HEK293 (cell line): ENCODE results near the gene CLK2.

Experiments used
- BCL6B ChIP-seq: fragments of 450-650 bp; formaldehyde crosslinking; IDR thresholded peaks from 2 replicates; pipeline ENCODE4 v1.5.1; 2017; ENCODE audit warnings: missing biosample characterization, missing genetic modification characterization
- EGR2 ChIP-seq: fragments of 450-650 bp; formaldehyde crosslinking; IDR thresholded peaks from 2 replicates; pipeline ENCODE4 v1.5.1; 2016; ENCODE audit warnings: low read depth, missing biosample characterization, missing genetic modification characterization
- FEZF1 ChIP-seq: fragments of 450-650 bp; formaldehyde crosslinking; IDR thresholded peaks from 2 replicates; pipeline ENCODE4 v1.5.1; 2016; ENCODE audit warnings: missing biosample characterization, missing genetic modification characterization
- GLIS1 ChIP-seq: fragments of 450-650 bp; formaldehyde crosslinking; IDR thresholded peaks from 2 replicates; pipeline ENCODE4 v1.5.1; 2016; ENCODE audit warnings: missing biosample characterization, missing genetic modification characterization
- IKZF3 ChIP-seq: fragments of 450-650 bp; IDR thresholded peaks from 2 replicates; pipeline ENCODE4 v1.5.0; 2018; ENCODE audit warnings: missing biosample characterization, mild to moderate bottlenecking, missing genetic modification characterization, moderate library complexity
- KLF16 ChIP-seq: fragments of 450-650 bp; formaldehyde crosslinking; IDR thresholded peaks from 2 replicates; pipeline ENCODE4 v1.5.1; 2017; ENCODE audit warnings: missing biosample characterization, missing genetic modification characterization
- MYNN ChIP-seq: fragments of 450-650 bp; formaldehyde crosslinking; IDR thresholded peaks from 2 replicates; pipeline ENCODE4 v1.5.1; 2016; ENCODE audit warnings: missing biosample characterization, missing genetic modification characterization, borderline replicate concordance
- MZF1 ChIP-seq: fragments of 450-650 bp; formaldehyde crosslinking; IDR thresholded peaks from 2 replicates; pipeline ENCODE4 v1.5.1; 2017; ENCODE audit warnings: missing biosample characterization, missing genetic modification characterization, borderline replicate concordance
- OVOL3 ChIP-seq: fragments of 450-650 bp; formaldehyde crosslinking; IDR thresholded peaks from 2 replicates; pipeline ENCODE4 v1.5.1; 2016; ENCODE audit warnings: missing biosample characterization, missing genetic modification characterization
- PRDM10 ChIP-seq: fragments of 450-650 bp; formaldehyde crosslinking; IDR thresholded peaks from 2 replicates; pipeline ENCODE4 v1.5.1; 2016; ENCODE audit warnings: missing biosample characterization, missing genetic modification characterization
- REST ChIP-seq: fragments of 450-650 bp; formaldehyde crosslinking; IDR thresholded peaks from 2 replicates; pipeline ENCODE4 v1.5.1; 2016; ENCODE audit warnings: missing biosample characterization, missing genetic modification characterization
- TCF7L2 ChIP-seq: IDR thresholded peaks from 2 replicates; pipeline ENCODE4 v1.6.1; 2011; ENCODE audit warnings: low read depth, mild to moderate bottlenecking, inconsistent platforms, low read length, moderate library complexity, borderline replicate concordance
- YY2 ChIP-seq: fragments of 450-650 bp; formaldehyde crosslinking; IDR thresholded peaks from 2 replicates; pipeline ENCODE4 v1.5.1; 2016; ENCODE audit warnings: missing biosample characterization, missing genetic modification characterization
- ZBTB10 ChIP-seq: fragments of 450-650 bp; formaldehyde crosslinking; IDR thresholded peaks from 2 replicates; pipeline ENCODE4 v1.5.1; 2016; ENCODE audit warnings: missing biosample characterization, missing genetic modification characterization
- ZBTB17 ChIP-seq: fragments of 450-650 bp; formaldehyde crosslinking; IDR thresholded peaks from 2 replicates; pipeline ENCODE4 v1.5.1; 2016; ENCODE audit warnings: missing biosample characterization, missing genetic modification characterization
- ZNF140 ChIP-seq: fragments of 450-650 bp; formaldehyde crosslinking; IDR thresholded peaks from 2 replicates; pipeline ENCODE4 v1.5.1; 2016; ENCODE audit warnings: missing biosample characterization, missing genetic modification characterization
- ZNF18 ChIP-seq: fragments of 450-650 bp; formaldehyde crosslinking; IDR thresholded peaks from 2 replicates; pipeline ENCODE4 v1.5.1; 2016; ENCODE audit warnings: missing biosample characterization, missing genetic modification characterization
- ZNF184 ChIP-seq: fragments of 450-650 bp; IDR thresholded peaks from 2 replicates; pipeline ENCODE4 v1.5.1; 2018; ENCODE audit warnings: missing biosample characterization, mild to moderate bottlenecking, missing genetic modification characterization
- ZNF335 ChIP-seq: fragments of 450-650 bp; formaldehyde crosslinking; conservative IDR thresholded peaks from 2 replicates; pipeline ENCODE4 v1.5.1; 2016; ENCODE audit warnings: missing biosample characterization, missing genetic modification characterization
- ZNF433 ChIP-seq: fragments of 450-650 bp; formaldehyde crosslinking; IDR thresholded peaks from 2 replicates; pipeline ENCODE4 v1.5.1; 2016; ENCODE audit warnings: missing biosample characterization, missing genetic modification characterization, low read depth
- ZNF473 ChIP-seq: fragments of 450-650 bp; formaldehyde crosslinking; IDR thresholded peaks from 2 replicates; pipeline ENCODE4 v1.5.1; 2017; ENCODE audit warnings: missing biosample characterization, missing genetic modification characterization
- ZNF48 ChIP-seq: fragments of 450-650 bp; formaldehyde crosslinking; IDR thresholded peaks from 2 replicates; pipeline ENCODE4 v1.5.1; 2016; ENCODE audit warnings: missing biosample characterization, missing genetic modification characterization
- ZNF529 ChIP-seq: fragments of 450-650 bp; formaldehyde crosslinking; IDR thresholded peaks from 2 replicates; pipeline ENCODE4 v1.5.1; 2017; ENCODE audit warnings: missing genetic modification characterization, missing biosample characterization; ENCODE audit not compliant: insufficient replicate concordance
- ZNF530 ChIP-seq: fragments of 450-650 bp; formaldehyde crosslinking; IDR thresholded peaks from 2 replicates; pipeline ENCODE4 v1.5.1; 2016; ENCODE audit warnings: low read depth, missing biosample characterization, missing genetic modification characterization
- ZNF544 ChIP-seq: fragments of 450-650 bp; formaldehyde crosslinking; IDR thresholded peaks from 2 replicates; pipeline ENCODE4 v1.5.0; 2017; ENCODE audit warnings: missing biosample characterization, missing genetic modification characterization
- ZNF610 ChIP-seq: fragments of 450-650 bp; formaldehyde crosslinking; IDR thresholded peaks from 2 replicates; pipeline ENCODE4 v1.5.1; 2016; ENCODE audit warnings: missing biosample characterization, missing genetic modification characterization, borderline replicate concordance
- ZNF654 ChIP-seq: fragments of 450-650 bp; formaldehyde crosslinking; IDR thresholded peaks from 2 replicates; pipeline ENCODE4 v1.5.1; 2016; ENCODE audit warnings: low read depth, missing biosample characterization, missing genetic modification characterization
- ZXDB ChIP-seq: fragments of 450-650 bp; formaldehyde crosslinking; IDR thresholded peaks from 2 replicates; pipeline ENCODE4 v1.5.1; 2016; ENCODE audit warnings: missing biosample characterization, missing genetic modification characterization

Gene CLK2

GRCh38 chr1:155255243-155256007 lies 17.9 kb downstream of the CLK2 start, which contains the start of gene ENTREP3 (continued):
- TF ChIP-seq MYNN (tag by site-specific recombination): no peak
- no peak for TF ChIP-seq FEZF1 (tag by site-specific recombination)
- TF ChIP-seq ZXDB (tag by site-specific recombination): peak; percentile 95
- peak; percentile 75 for TF ChIP-seq IKZF3 (tag by site-specific recombination)
- TF ChIP-seq REST (tag by site-specific recombination): no peak
- no peak for TF ChIP-seq ZNF654 (tag by site-specific recombination)
- TF ChIP-seq ZNF335 (tag by site-specific recombination): peak; percentile 77
- TF ChIP-seq ZNF140 (tag by site-specific recombination): no peak
- TF ChIP-seq ZNF544: no peak
- TF ChIP-seq BCL6B (tag by site-specific recombination): no peak
- TF ChIP-seq ZNF610 (tag by site-specific recombination): peak; percentile 93
- no peak for TF ChIP-seq TCF7L2
- TF ChIP-seq ZNF530 (tag by site-specific recombination): no peak
- TF ChIP-seq ZNF433 (tag by site-specific recombination): no peak
- TF ChIP-seq ZNF529: no peak
- TF ChIP-seq ZNF473 (tag by site-specific recombination): no peak
- peak; percentile 77 for TF ChIP-seq ZBTB10
- TF ChIP-seq YY2 (tag by site-specific recombination): peak; percentile 94
- no peak for TF ChIP-seq ZNF48 (tag by site-specific recombination)
- TF ChIP-seq PRDM10 (tag by site-specific recombination): peak; percentile 86
- peak; percentile 98 for TF ChIP-seq MZF1 (tag by site-specific recombination)
- TF ChIP-seq EGR2 (tag by site-specific recombination): no peak
- peak; percentile 93 for TF ChIP-seq KLF16 (tag by site-specific recombination)
- no peak for TF ChIP-seq ZNF184 (tag by site-specific recombination)
- TF ChIP-seq ZNF18: peak; percentile 94
- TF ChIP-seq GLIS1: no peak; the same call in 1 of the 2 replicates
- 0 out of 2 replicates have a peak, but pooled peaks have one; percentile 14 for TF ChIP-seq OVOL3 (tag by site-specific recombination)
- TF ChIP-seq ZBTB17 (tag by site-specific recombination): peak; percentile 93
